NCI-H1105 treated with DMSO at 0.1 percent for 48 hours (cell line): ENCODE data around the gene ZNF346.

Experiments used
- DNase-seq: peaks from one replicate; lab custom pipeline; 2025; lab: John Stamatoyannopoulos, UW

ZNF346 gene

GRCh38 chr5:177070536-177071191, 48.2 kb downstream of the ZNF346 start:
- DNase-seq: no peak

GRCh38 chr5:177071666-177072385, 49.3 kb downstream of the ZNF346 start:
- DNase-seq: peak; percentile 48

DNA sequence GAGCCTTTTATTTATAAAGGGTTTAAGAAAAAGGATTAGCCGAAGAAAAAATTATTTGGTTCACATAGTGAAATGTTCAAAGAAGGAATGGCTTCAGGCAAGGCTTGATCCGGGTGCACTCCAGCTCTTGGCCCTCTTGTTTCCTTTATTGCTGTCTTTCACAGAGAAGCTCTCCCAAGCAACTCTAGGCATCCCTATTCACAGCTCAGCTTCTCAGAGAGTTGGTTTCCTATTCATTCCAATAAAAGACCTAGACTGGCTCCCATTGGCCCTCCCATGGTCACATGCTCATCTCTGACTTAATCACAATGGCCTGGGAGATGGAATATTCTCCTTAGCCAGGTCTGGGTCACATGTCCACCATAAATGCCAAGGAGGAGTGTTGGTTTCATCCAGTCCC, 54.8 kb downstream of the ZNF346 start:
- no peak for DNase-seq

DNA sequence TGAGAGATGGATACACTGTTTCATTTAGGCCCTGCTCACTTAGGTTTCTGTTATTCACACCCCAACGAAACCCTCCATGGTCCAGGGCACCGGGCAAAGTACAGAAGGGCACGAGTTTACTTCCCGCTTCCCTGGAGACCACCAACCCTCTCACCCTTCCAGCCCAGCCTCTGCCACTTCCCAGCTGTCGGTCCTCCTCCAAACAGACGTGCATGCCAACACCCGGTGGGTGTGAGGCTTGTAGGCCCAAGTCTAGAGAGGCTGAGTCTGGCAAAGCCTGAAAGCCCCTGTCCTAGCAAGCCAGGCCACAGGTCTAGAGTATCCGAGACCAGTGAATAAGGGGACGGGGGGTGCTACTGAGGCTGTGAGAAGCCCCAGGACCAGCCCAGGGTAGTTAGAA, 57.1 kb downstream of the ZNF346 start:
- no peak for DNase-seq

- DNase-seq: no peak
Measured at GRCh38 chr5:177080265-177080664, 57.8 kb downstream of the ZNF346 start.

DNA sequence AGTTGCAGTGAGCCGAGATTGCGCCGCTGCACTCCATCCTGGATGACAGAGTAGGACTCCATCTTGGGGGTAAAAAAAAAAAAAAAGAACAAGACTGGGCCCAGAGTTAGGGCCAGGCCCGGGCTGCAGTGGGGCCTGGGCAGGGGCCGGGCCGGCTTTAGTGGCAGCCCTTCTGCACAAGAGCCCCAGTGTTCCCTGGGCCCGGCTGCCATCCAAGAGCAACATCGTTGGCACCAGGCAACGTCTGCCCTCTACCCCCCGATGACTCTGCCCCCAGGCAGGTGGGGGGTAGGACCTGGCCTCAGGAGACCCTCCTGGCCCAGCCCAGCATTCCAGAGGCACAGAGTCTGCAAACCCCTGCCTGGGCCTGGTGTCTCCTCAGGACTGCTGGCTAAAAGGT, 59.4 kb downstream of the ZNF346 start:
- DNase-seq: no peak

GRCh38 chr5:177083357-177083756, 60.9 kb downstream of the ZNF346 start:
- no peak for DNase-seq

GRCh38 chr5:177084175-177084574, 61.7 kb downstream of the ZNF346 start:
- DNase-seq: no peak

DNA sequence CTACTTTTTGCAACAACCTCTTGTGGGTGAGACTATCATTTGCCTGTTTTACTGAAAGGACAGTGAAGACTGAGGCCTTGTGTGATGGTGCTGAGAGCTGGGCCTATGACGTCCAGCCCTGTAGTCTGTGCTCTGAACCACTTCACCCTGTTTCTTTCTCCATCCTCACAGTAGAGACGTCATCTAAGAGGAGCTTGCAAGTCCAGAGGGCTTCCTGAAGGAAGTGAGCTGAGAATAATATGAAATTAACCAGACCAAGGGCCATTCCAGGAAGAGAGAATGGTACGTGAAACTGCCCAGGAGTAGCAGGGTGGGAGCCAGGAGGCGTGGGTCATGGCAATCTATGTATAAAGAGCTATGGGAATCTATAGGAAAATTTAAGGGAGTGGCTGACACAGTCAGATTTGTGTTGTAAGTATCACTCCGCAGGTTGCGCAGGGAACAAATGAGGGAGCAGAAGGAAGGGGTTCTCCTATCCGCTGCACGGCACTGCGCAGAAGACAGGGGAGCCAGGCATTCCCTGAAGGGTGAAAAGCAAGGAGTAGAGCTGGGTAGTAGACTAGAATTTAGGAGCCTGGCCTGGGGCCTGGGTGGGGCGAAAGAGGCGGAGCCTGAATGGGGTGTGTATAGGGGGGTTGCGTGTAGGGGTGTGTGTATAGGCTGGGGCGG, 63.6 kb downstream of the ZNF346 start:
- DNase-seq: no peak

- peak; percentile 39 for DNase-seq
Measured at GRCh38 chr5:177086654-177087397, 64.3 kb downstream of the ZNF346 start, which contains the start of gene FGFR4. TSS of gene FGFR4 (plus strand) at chr5:177086915. CDS start at chr5:177089603, 2,688 bp downstream.

GRCh38 chr5:177087398-177088005, 65.0 kb downstream of the ZNF346 start:
- DNase-seq: no peak

DNA sequence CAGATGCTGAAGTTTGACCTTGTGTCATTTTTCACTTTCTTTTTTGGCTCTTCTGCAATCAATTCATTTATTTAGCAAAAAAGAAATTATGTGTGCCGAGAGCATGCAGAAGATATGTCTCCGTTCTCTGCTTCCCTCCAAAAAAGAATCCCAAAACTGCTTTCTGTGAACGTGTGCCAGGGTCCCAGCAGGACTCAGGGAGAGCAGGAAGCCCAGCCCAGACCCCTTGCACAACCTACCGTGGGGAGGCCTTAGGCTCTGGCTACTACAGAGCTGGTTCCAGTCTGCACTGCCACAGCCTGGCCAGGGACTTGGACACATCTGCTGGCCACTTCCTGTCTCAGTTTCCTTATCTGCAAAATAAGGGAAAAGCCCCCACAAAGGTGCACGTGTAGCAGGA, 66.6 kb downstream of the ZNF346 start:
- no peak for DNase-seq

DNA sequence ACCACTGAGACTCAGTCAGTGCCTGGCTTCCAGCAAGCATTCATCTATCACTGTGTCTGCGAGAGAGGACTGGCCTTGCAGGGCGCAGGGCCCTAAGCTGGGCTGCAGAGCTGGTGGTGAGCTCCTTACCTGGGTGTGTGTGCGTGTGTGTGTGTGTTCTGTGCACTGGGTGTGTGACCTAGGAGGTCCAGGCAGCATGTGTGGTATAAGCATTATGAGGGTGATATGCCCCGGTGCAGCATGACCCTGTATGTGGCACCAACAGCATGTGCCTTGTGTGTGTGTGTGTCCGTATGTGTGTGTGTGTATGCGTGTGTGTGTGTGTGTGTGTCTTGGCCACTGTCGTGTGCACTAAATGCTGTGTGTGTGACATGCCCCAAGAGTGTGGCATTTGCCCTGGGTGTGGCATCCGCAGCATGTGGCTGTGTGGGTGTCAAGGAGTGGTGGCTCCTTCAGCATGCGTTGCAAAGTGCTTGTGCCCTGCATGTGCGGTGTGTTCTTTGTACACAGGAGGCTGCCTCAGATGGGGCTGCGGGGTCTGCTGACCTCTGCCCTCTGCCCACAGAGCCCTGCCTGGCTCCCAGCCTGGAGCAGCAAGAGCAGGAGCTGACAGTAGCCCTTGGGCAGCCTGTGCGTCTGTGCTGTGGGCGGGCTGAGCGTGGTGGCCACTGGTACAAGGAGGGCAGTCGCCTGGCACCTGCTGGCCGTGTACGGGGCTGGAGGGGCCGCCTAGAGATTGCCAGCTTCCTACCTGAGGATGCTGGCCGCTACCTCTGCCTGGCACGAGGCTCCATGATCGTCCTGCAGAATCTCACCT, 67.5 kb downstream of the ZNF346 start:
- no peak for DNase-seq

- no peak for DNase-seq
Measured at GRCh38 chr5:177090813-177091212, 68.3 kb downstream of the ZNF346 start.

GRCh38 chr5:177091232-177091631, 68.7 kb downstream of the ZNF346 start:
- no peak for DNase-seq

DNA sequence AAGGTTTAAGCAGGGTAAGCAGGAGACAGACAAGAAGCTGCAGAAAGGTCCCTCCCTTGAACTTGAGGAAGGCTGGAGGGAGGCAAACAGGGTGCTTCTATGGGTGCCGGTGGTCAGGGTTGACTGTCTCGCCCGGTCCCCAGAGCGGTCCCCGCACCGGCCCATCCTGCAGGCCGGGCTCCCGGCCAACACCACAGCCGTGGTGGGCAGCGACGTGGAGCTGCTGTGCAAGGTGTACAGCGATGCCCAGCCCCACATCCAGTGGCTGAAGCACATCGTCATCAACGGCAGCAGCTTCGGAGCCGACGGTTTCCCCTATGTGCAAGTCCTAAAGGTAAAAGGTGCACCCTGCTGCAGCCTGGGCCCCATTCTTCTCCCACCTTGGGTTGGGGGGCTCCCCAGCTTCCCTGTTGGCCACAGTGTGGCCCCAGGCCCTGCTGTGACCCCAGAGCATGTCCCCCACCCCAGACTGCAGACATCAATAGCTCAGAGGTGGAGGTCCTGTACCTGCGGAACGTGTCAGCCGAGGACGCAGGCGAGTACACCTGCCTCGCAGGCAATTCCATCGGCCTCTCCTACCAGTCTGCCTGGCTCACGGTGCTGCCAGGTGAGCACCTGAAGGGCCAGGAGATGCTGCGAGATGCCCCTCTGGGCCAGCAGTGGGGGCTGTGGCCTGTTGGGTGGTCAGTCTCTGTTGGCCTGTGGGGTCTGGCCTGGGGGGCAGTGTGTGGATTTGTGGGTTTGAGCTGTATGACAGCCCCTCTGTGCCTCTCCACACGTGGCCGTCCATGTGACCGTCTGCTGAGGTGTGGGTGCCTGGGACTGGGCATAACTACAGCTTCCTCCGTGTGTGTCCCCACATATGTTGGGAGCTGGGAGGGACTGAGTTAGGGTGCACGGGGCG, 69.9 kb downstream of the ZNF346 start:
- no peak for DNase-seq

DNA sequence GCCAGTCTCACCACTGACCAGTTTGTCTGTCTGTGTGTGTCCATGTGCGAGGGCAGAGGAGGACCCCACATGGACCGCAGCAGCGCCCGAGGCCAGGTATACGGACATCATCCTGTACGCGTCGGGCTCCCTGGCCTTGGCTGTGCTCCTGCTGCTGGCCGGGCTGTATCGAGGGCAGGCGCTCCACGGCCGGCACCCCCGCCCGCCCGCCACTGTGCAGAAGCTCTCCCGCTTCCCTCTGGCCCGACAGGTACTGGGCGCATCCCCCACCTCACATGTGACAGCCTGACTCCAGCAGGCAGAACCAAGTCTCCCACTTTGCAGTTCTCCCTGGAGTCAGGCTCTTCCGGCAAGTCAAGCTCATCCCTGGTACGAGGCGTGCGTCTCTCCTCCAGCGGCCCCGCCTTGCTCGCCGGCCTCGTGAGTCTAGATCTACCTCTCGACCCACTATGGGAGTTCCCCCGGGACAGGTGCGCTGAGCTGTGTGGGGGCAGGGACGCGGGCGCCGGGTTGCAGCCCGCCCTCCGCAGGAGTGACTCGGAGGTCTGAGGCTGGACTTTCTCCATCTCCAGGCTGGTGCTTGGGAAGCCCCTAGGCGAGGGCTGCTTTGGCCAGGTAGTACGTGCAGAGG, 70.7 kb downstream of the ZNF346 start:
- DNase-seq: no peak

GRCh38 chr5:177093803-177094202, 71.3 kb downstream of the ZNF346 start:
- DNase-seq: no peak

DNA sequence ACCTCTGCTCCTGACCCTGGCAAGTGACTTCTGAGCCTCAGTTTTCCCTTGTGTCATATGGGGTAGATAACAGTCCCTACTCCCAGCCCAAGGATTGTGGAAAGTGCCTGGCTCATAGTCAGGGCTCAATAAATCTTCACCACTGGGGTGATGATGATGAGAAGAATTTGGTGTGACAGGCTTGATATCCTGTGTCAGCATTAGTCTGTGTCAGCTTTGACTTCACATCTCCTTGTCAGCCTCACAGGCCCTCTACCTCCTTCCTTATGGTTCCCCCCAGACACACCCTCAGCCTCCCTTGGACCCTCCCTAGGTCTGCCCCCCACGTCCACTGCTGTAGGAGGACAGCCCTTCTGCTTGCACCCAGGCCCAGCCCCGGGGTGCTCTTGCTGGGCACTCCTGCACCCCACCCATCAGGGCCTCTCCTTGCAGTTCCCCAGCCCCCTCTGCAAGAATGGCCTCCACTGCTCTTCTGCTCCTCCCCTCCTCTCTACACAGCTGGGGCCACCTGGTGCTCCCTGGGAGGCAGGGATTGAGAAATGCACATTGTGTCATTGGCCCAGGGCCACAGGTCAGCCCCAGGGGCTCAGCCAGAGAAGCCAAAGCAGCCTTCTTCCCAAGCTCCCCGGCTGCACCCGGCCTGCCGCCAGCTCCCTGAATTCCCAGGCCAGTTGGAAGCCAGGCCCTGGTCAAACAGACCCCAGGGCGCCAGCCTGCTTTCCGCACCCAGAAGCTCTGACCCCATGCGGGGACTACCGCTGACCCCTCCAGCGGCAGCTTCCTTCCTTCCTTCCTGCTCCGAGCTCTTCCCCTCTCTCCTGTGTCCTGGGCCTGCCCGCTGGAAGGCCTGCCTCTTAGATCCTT, 72.0 kb downstream of the ZNF346 start:
- no peak for DNase-seq
